DMS 273 (cell line): ENCODE data around the gene LEPROT.

ENCODE experiments used
- DNase-seq: peaks from one replicate; lab custom pipeline; 2025; ENCODE audit not compliant: unreplicated experiment; lab: John Stamatoyannopoulos, UW

LEPROT gene

DNA sequence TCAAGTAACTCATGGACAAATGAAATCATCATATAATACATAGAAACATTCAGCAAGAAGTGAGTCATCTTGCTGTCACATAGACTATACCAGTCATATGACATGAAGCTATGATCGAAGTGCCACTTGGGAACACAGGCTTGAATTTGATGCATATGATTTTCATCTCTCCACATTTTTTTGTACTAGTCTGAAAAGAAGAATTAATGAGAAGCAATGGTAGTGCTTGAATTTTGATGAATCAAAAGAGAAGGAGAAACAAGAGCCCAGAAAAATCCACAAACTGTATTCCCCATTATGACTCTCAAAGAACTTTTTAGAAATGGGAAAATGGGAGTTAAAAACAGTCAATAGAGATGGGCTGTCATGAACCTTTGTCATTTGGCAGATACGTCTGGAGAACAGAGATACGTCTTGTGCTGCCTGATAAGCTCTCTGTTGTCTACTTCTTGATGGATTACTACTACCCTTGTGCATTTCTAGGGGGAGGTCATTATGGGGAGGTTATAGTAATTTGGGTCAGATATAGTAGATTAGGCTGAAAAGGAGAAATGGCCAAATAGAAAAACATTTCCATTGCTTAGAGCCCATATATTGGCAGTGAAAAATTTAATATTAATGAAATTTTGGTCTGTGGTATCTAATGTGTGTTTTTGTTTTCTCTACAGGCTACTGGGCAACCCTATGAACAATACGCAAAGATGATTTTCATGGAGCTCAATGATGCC, 8.0 kb upstream of the LEPROT start:
- DNase-seq: no peak

DNA sequence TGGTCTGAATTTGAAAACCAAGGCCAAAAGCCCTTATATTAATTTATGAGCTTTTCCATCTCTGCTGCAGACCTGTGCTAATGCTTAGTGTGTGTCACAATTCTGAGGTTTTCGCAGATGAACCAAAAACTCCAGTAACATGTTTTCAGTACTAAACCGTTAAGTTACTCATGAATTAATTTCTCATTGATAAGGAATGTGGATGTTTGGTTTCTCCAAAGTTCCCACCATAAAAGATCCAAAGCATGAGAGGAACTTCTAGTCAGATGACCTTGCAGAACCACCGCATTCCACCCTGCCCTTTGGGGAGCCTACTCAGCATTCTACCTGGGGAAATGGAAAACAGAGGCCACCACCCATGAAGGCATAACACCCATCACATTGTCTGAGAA, 7.5 kb upstream of the LEPROT start:
- DNase-seq: no peak

DNA sequence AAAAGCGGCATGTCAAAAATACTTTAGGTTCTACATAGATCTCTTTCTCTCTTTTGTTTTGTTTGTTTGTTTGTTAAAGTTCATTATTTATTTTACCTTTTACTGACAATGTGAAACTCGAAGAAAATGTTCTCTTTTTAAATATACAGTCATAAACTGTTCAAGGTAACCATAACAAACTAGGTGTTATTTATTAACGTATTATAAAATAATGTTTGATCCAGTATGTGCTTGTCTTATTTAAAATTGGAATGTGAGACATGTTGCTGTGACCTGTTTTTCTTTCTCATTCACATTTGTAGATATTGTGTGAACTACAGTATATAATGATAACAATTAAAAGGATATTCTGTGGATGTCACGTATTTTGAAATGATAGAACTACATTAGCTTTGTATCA, 5.9 kb upstream of the LEPROT start:
- DNase-seq: no peak

DNA sequence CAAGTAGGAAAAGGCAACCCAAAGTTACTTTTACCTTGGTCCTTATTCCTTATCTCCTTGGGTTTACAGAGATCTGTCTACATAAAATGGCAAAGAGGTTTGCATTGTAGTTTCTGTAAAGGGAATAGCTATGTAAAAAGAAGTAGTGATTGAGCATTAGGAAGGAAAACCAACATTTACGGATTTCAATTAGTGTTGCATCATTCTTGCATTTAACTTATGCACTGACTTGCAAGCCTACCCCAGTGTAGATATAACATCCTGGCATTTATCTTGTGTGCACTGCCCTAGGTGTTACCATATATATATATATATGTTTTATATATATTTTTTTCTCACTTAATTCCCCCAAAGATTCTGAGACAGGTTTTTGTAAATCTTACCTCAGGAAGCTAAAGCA, 3.7 kb upstream of the LEPROT start:
- no peak for DNase-seq

DNA sequence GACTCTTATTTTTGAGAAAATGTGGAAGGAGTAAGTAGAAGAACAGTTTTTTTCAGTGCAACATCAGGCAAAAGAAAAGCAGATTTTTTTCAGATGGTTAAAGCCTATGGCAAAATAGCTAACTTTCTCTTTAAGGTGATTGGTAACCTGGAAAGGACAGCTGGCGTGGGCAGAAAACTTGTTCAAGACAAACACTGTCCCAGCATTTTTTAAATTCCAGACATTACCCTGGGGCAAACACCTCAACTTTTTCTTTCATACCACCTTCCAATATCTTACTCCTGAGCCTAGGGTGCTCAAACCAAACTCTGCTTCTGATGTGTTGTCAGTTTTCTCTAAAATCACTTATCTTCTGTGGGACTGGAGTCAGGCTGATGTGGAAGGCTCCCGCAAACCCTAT, 2.7 kb upstream of the LEPROT start:
- DNase-seq: no peak

DNA sequence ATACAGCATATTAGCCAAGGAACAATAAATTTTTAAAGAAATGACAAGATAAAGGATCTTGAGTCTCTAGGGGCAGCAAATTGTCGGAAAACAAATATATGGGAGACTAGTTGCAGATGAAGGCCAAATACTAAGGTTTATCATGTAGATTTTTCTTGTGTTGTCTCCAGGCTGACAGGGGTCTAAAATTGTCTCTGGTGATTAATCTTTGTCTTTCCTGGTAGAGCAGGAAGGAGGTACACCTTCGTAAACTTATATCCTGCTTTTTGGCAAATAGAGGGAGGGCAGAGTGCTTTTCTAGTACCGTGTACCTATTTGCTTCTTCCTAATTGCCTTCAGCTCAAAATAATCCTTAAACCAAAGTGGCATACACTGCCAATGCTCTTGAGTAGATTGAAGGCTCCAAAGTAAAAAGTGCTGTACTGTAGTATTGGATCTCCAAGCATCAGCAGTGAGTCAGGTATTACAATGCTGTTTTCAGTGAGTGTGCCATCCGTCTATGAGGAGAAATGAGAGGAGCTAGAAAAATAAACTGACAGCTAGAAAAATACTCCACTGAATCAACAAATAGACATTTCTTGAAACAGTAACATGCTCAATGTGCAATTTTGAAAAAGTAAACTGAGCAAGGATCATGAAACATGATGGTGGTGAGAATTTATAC, 1.8 kb upstream of the LEPROT start:
- no peak for DNase-seq

DNA sequence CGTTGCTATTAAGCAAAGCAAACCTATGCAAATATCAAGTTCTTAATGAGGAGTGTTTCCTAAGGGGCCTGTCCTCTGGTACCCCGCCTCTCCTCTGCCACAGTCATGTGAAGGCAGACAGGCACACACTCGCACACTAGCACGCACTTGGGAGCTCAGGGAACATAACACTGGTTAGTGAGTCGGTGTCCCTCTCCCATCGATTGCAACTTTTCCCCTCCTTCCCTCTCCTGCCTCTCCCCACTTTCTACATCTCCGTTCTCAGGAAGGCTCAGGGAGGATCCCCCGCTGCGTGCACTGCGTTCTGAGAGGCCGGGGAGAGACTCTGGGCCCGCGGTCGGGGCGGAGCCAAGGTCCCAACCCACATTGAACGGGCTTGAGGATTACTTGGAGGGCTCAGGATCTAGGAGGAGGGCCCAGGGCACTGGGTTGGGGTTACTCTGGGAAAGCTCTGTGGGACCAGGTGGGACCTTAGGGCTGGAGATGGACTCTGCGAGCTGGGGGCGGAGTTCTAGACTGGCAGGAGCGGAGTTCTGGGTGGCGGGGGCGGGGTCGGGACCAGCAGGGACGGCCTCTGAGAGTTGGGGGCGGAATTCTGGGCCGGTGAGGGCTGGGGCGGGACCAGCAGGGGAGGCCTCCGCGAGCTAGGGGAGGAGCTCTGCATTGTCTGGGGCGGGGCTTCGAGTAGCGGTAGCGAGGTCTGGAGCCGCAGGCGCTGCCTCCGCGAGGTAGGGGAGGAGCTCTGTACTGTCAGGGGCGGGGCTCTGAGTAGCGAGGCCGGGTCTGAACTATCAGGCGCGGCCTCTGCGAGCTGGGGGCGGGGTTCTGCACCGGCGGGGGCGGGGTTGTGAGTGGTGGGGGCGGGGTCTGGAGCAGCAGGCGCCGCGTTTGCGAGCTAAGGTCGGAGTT, 533 bp upstream of the LEPROT start:
- DNase-seq: peak; percentile 99

DNA sequence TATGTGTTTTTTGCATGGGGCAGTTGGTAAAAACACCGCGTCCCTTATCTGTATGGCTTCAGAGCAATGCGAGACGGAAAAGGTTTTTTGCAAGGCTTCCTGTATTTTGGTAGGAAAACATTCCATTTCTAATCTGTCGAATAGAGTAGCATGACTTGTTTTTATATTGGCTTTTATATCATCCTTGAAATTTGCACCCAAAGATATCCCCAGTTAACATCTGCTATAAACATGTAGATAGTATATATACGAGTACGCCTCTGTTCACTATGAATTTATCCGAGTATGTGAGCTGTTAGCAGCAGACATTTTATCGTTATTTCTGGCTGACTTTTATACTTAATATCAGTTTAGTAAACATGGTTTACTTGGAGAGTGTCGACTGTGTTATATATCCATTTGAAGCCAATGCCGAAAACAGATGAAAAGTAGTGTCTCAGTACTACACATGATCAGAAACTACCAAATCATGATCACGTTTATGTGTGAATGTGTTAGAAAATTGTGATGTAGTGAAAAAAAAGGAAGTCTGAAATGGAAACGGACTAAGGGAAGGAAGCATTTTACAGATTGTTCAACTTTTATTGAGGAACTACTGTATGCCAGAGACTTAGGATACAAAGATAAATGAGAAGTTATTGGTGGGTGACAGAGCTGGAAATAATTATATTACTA, 1.0 kb downstream of the LEPROT start:
- no peak for DNase-seq

DNA sequence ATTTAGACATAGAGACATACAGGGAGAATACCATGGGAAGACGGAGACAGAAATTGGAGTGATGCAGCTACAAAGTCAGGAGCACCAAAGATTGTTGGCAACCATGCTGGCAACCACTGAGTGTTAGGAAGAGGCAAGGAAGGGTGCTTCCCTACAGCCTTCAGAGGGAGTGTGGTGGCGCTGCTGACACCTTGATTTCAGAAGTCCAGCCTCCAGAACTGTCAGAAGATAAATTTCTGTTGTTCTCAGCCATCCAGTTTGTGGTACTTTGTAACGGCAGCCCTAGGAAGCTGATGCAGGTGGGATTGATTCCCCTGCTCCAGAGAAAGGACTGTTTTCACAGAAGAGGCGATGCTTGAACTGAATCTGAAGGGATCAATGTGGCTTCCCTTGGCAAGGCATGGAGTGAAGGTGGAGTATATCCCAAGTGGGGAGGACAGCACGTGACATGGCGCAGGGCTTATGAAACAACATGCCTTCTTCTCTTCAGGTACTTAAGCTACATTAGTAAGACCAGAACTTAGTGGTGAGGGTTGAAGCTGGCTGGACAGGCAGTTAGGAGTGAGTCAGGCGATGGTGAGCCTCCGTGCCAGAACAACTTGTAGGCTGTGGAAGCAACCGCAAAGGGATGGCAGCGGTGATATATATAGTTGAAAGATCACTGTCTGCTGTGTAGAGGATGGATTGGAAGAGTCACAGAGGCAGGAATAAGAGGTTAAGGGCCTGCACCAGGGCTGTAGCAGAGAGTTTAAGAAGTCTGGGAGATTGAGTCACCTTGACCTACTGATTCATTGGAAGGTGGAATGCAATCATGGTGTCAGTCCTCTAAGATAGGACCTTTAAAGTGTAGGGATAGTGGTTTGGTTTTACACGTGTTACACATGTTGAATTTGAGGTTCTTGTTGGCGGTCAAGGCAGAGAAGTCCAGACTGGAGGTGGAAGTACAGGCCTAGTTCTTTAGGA, 2.1 kb downstream of the LEPROT start:
- no peak for DNase-seq

DNA sequence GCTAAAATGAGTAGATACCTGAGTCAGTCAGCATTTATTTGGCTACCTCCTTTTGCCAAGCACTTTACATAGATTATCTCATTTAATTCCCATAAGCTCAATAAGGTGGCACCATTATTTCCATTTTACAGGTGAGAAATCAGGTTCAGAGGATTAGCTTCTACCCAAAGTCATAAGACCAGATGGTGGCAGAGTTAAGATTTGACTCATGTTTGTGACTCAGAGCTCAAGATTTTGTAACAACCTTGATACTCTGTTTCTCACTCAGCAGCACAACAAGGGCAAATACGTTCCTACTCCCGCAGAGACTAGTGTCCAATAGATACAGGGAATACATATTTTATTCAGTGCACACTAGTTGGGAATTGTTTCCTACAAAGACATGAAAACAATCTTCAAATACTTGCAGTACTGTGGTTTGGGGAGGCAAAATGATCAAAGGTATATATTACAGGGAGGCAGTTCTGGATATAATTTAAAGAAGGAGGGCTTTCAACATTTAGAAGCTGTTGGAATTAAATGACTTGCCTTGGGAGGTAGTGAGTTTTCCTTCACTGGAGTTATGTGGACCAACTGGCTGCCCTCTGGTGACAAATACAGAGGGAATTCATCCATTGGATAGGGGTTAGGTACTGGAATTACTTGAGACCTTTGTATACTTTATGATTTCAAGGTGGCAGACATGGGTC, 3.6 kb downstream of the LEPROT start:
- peak; percentile 17 for DNase-seq

DNA sequence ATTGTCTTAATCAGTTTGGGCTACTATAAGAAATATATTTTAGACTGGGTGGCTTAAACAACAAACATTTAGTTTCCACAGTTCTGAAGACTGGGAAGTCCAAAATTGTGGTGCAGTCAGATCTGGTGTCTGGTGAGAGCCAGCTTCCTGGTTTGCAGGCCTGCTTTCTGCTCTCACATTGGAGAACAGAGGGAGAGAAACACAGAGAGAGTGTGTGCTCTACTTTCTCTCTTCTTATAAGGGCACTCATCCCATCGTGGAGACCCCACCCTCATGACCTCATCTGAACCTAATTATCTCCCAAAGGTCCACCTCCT, 4.1 kb downstream of the LEPROT start:
- DNase-seq: no peak

DNA sequence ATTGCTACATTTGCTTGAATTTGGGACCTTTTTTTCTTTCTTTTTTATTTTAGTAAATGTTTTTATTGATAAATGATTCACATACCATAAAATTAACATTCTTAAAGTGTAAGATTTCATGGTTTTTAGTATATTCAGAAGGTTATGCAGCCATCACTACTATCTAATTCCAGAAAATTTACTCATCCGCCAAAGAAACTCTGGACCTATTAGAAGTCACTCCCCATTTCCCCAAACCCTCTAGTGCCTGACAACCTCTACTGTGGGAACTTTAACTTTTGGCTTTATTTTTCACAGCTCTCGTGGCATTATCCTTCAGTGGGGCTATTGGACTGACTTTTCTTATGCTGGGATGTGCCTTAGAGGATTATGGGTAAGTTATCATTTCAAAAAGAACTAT, 4.5 kb downstream of the LEPROT start:
- no peak for DNase-seq

DNA sequence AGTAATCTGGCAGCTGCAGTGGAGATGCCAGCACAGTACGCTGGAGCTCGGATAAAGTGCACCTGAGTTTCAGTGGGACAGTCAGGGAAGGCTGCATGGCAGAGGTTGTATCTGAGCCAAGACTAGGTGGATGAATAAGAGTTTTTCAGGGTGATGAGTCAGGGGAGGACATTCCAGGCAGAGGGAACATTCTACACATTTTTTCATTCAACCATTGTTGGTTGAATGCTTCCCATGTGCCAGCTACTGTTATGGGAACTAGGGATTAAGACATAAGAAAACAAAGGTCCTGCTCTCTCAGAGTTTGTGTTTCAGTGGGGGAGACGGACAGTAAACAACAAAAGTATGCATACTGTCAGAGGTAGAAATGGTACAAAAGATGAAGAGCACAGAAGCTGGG, 5.2 kb downstream of the LEPROT start:
- no peak for DNase-seq

DNA sequence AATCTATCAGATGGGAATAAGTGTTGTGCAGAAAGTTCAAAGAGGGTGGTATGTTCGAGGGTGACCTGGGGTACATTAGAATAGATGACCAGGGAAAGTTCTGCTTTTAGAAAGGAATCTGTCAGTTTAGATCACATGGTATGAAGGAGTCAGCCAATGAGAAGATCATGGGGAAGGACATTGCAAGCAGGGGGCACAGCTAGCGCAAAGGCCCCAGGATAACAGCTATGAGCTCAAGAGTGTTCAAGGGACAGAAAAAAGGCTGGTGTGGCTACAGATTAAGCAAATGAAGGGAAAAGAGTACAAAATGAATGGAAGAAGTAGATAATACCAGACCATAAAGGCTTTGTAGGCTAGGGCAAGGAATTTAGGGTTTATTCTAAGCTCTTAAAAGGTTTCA, 8.6 kb downstream of the LEPROT start:
- DNase-seq: no peak

DNA sequence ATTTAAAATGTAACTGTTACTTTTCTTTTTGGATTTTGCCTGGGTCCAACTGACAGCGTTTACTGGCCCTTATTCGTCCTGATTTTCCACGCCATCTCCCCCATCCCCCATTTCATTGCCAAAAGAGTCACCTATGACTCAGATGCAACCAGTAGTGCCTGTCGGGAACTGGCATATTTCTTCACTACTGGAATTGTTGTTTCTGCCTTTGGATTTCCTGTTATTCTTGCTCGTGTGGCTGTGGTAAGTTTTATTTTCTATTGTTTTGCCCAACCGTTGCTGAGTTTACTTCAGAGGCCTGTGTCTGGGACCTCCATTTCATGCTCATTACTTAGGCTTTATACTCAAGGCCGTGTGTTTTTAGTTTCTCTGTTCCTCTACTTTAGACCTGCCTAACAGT, 9.3 kb downstream of the LEPROT start:
- DNase-seq: no peak

DNA sequence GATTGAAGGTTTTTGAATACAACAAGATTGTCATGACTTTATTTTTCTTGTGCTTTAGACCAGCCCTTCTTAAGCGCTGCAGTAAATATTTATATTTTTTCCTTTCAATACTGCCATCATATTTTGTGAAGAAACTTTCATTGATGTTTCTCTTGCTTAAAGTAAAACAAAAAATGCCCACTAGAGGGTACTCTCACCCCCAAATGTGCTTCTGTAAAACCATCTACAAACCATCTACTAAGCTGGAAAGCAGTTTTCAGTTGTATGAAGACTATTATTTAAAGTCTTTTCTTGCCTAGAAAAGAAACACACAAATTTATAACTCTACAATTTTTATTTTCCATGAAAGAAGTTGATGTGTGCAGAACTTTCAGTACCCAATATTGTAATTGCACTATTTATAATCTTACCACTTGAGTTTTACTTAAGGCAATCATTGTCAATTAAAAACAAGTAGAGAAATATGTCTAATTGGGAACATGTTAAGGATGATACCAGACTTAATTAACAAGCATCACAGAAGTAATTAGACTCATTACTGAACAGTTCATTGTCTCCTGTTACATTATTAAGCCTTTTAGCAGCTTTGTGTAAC, 10.7 kb downstream of the LEPROT start:
- peak; percentile 72 for DNase-seq

DNA sequence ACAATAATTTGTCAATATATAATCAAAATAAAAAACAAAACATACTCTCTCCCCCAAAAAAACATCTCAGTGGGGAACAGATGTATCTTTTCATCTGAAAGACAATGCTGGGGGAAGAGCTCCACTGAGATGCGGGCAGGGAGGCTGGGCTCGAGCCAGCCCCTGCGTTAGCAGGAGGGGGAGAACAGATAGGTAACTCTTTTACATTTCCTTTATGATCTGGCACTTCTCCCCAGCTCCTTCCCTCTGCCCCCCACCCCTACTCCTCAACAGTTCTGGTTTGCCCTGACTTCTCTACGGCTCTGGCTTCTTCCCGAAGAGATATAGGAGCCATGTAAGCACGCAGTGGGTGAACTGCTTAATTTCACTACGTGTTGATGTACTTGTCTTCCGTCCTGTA, 12.4 kb downstream of the LEPROT start:
- no peak for DNase-seq

DNA sequence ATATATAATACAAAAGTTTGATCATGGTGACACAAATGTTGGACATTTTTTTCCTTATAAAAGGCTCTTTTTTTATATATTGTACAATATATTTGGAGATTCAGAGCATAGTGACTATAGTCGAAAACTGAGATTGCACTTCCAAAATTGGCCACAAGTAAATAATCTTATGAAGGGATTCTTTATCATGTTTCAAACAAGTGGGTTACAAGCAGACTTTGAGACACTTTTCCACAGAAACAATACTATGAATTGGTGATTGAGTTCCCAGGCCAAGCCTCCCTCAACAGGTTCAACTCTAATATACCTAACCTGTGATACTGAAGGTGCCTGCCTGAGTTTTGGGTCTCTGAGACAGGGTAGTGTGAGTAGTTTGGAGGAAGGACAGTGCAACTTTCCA, 13.8 kb downstream of the LEPROT start:
- DNase-seq: peak; percentile 4

DNA sequence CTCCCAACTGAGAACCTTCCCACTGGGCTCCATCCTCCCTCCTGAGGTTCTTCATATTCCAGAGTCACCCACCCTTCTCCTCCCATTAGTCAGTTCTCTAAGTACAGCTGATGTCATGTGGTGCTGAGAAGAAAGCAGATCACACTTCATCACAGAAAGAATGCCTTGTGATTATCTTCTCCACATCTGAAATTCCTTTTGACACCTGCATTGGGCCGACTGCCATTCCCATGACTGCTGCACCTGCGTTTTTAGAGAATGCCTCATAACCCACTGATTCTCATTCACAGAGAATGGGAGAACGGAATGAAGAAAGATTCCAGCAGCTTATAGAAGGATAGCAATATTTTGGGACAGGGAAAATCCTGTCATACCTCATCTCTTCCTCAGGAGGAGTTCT, 14.3 kb downstream of the LEPROT start:
- no peak for DNase-seq
